ENCODE results near the gene TAF5L.

TAF5L gene

GRCh38 chr1:229657993-229658755 is 32.3 kb upstream of the TAF5L start:
- POLR2A ChIA-PET = no interaction called here
- no peak overlapping the region for H3K4me3 ChIP-seq (ENCODE audit: low read depth, low read length)
- CTCF ChIA-PET = interaction anchor here (0.8 to 5.8 kb wide), 4 partner anchors 14 to 654 kb away, joined by 3 to 24 read pairs (median 4); no protein-coding TSS in a partner anchor
- TF ChIP-seq CTCF (IDR thresholded peaks at IDR 0.05; ENCODE audit: insufficient read depth, low read length, missing control alignments) = no peak
- no peak for DNase-seq (ENCODE audit: low read depth, low spot score)

GRCh38 chr1:229655781-229656180 is 29.9 kb upstream of the TAF5L start:
- no peak overlapping the region for H3K4me3 ChIP-seq (ENCODE audit: low read depth, low read length)
- TF ChIP-seq CTCF (IDR thresholded peaks at IDR 0.05; ENCODE audit: insufficient read depth, low read length, missing control alignments) = no peak
- no peak for DNase-seq (ENCODE audit: low read depth, low spot score)
- ChIA-PET POLR2A (no interaction called here), CTCF (no interaction called here)

- POLR2A ChIA-PET = no interaction called here
- H3K4me3 ChIP-seq (ENCODE audit: low read depth, low read length) = no peak overlapping the region
- DNase-seq (ENCODE audit: low read depth, low spot score) = no peak
- CTCF ChIA-PET = no interaction called here
- TF ChIP-seq CTCF (IDR thresholded peaks at IDR 0.05; ENCODE audit: insufficient read depth, low read length, missing control alignments) = no peak
These were observed 27.5 kb upstream of the TAF5L start for GRCh38 chr1:229653420-229653819.

- ChIA-PET CTCF (interaction anchor here (1.0 to 3.2 kb wide), 2 partner anchors 9 to 11 kb away, joined by 3 to 17 read pairs; no protein-coding TSS in a partner anchor), POLR2A (no interaction called here)
- no peak overlapping the region for H3K4me3 ChIP-seq (ENCODE audit: low read depth, low read length)
- no peak for TF ChIP-seq CTCF (IDR thresholded peaks at IDR 0.05; ENCODE audit: insufficient read depth, low read length, missing control alignments)
- DNase-seq (ENCODE audit: low read depth, low spot score) = no peak
These were observed 25.6 kb upstream of the TAF5L start for GRCh38 chr1:229651546-229651945.

GRCh38 chr1:229650045-229650444 is 24.1 kb upstream of the TAF5L start:
- H3K4me3 ChIP-seq (ENCODE audit: low read depth, low read length) = no peak overlapping the region
- ChIA-PET CTCF (interaction anchor here (2.0 to 3.2 kb wide), 2 partner anchors 11 kb away, joined by 16 to 17 read pairs; no protein-coding TSS in a partner anchor), POLR2A (no interaction called here)
- DNase-seq (ENCODE audit: low read depth, low spot score) = no peak
- TF ChIP-seq CTCF (IDR thresholded peaks at IDR 0.05; ENCODE audit: insufficient read depth, low read length, missing control alignments) = no peak

- DNase-seq (ENCODE audit: low read depth, low spot score) = no peak
- CTCF ChIA-PET = interaction anchor here (2.0 kb wide), 1 partner anchor 13 kb away, joined by 16 read pairs; no protein-coding TSS in a partner anchor
- no peak for TF ChIP-seq CTCF (IDR thresholded peaks at IDR 0.05; ENCODE audit: insufficient read depth, low read length, missing control alignments)
- POLR2A ChIA-PET = no interaction called here
- no peak overlapping the region for H3K4me3 ChIP-seq (ENCODE audit: low read depth, low read length)
These were observed 22.5 kb upstream of the TAF5L start for GRCh38 chr1:229648406-229648805.
